Cardiac septum (tissue), 1 donor: Measurements from ENCODE around the gene AHCYL1. TPM values are rescaled to one million over a fixed set of nuclear protein-coding genes. Genes with fewer than 3 reads are reported as not detected.
"Not testable (repeated sequence)": the region's sequence is repeated elsewhere in the genome, so short reads cannot be mapped to it uniquely, and the experiment has no call there.

ENCODE experiments used
- DNase-seq: peaks from one replicate; pipeline ENCODE4 v3.0.0-alpha.2; 2020; ENCODE audit warnings: low spot score
- intact Hi-C: fragments of 100-400 bp; cut with DNase I; formaldehyde crosslinking; loops from one replicate; pipeline ENCODE4 v1.14.0; 2022
- long read RNA-seq: library from polyadenylated mRNA; unstranded; transcript quantifications from one replicate; pipeline ENCODE4 v2.0.0, GENCODE V29; 2021
- total RNA-seq: library from RNA; stranded (reverse); fragmentation: NEBNext Ultra II Directional; extraction: Animal tissue kit (Norgen Biotek cat#: 25700); gene quantifications from one replicate; pipeline ENCODE4 v1.2.1, GENCODE V29; 2021
- donor health status: DM: no; HTN: no; CAD: no.

AHCYL1 gene
- total RNA-seq = 53.6 TPM
- long read RNA-seq, full-length matches to known transcripts = 137 of 176 reads
- long read RNA-seq, partial matches to known transcripts = 13 of 176 reads
- long read RNA-seq, other reads (novel, unspliced or antisense) = 26 of 176 reads

DNA sequence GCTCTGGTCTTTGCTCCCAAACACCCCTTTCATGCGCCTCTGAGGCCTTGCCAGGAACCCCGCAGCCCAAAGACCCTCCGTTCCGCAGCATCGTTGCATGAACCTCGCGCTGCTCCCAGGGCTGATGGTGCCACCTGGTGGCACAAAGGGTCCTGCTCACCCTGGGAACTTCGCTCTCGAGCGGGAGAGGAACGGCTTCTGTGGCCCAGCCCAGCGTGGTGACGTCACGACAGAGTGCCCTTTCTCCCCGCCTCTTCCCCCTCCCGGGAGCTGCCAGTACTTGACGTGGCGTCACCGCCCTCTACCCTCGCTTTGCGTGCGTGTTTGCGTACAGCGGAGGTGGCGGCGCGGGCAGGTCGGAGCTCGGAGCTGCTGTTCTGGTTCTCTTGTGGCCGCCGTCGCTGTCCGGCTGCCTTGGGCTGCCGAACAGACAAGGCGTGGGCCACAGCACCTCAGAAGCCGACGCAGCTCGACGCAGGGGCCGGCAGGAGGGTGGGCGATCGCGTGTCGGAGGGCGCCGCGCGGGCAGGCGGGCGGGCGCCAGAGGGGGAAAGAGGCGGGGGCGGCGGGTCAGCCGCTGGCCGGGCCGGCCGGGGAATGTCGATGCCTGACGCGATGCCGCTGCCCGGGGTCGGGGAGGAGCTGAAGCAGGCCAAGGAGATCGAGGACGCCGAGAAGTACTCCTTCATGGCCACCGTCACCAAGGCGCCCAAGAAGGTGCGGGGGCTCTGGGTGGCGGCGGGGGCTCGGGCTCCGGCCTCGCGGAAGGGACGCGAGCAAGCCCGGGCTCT lies at the start of gene AHCYL1:
AHCYL1 (plus strand) TSS at position 310 of the 791 bp plus-strand sequence; CDS start at position 598, 288 bp downstream.
- intact Hi-C loops = loop anchor here (1.0 to 5.0 kb wide), 6 partner anchors 57 to 437 kb away; partner anchors contain the start of genes CSF1 and GNAI3
- peak; percentile 100 for DNase-seq

GRCh38 chr1:109935451-109935900 lies 49.1 kb upstream of the AHCYL1 start:
- DNase-seq = no peak
- intact Hi-C loops = no loop called here

- intact Hi-C loops = no loop called here
Observed at GRCh38 chr1:109937738-109938137, 46.8 kb upstream of the AHCYL1 start.

GRCh38 chr1:109938556-109938955 lies 46.0 kb upstream of the AHCYL1 start:
- intact Hi-C loops = no loop called here

More at GRCh38 chr1:109937738-109938137, 46.8 kb upstream of the AHCYL1 start:
- no peak for DNase-seq

DNA sequence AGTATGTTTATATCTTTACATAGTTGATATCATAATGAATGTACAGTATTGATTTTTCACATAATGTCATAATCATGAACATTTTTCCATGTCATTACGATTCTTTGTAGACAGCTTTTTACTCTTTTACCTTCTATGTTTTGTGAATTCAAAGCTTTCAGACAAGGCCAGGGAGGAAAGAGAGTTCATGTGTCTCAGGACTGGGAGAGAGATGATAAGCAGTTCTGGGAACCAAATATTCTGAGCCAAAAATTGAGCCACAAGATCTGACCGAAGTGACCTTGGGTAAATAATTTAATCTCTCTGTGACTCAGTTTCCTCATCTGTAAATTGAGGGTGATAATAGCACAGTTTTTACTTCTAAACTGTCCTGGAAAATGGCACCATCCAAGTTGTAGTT lies 42.1 kb upstream of the AHCYL1 start:
- intact Hi-C loops = no loop called here
- no peak for DNase-seq

More at GRCh38 chr1:109938556-109938955, 46.0 kb upstream of the AHCYL1 start:
- DNase-seq = no peak

- intact Hi-C loops = no loop called here
- no peak for DNase-seq
Observed at GRCh38 chr1:109944541-109944940, 40.0 kb upstream of the AHCYL1 start.

DNA sequence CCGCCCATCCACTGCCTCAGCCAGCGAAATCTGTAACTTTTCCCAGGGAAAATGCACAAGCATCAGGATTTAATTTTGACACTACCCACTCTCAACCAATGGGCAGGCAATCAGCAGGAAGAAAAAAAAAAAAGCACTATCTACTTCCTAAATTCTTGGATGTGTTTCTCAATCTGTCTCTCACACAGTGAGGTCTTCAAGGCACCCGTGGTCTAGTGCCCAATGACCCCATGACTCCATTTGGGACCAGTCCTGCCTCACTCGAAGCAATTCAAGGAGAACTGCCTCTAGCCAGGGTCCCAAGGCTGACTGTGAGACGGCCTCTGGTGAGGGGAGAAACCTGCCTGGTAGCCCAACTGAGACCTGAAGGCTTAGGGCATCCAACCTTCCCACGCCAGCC lies 38.1 kb upstream of the AHCYL1 start:
- intact Hi-C loops = no loop called here
- DNase-seq = no peak

DNA sequence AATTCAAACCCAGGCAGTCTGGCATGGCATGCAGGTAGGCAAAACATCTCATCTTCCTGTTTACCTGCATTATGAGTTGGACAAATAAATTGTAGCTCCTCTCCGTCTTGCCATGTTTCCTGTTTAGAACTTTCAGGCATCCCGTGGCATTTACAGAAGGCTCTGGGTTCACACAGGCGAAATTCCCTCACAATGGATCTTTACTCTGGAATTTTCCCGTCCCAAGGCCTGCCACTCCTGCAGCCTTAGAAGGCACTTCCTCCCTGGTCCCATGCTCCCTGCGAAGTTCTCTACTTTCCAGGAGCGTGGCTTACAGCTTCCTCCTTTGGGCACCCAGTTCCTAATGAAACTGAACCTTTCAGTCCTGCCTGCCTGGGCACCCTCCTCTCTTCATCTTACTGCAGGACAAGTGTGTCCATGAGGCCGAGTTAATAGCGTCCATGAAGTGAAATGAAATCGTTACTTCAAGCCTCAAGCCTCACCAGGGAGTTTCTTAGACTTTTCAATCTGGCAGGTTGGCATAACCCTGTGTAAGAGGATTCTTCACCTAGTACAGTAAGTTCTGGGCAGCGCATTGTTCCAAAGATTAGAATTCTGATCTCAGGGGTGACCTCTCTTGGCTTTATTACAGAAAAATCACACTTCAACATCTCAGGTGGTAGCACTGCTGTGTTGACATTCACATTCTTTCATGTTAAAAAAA lies 36.8 kb upstream of the AHCYL1 start:
- intact Hi-C loops = no loop called here
- no peak for DNase-seq

DNA sequence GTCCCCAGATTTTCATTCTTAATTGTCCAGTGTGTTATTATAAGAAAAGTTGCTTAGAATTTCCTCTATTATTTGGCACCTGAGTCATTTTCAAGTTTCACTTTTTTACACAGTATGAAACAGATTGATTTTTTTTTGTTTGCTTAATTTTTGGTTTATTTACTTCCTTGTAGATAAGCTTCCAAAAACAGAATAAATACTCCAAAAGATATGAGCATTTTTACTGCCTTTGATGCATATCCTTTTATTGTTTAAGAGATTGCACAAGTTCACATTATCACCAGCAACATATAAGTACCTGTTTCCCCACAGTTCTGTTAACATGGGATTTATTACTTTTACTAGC lies 36.3 kb upstream of the AHCYL1 start:
- DNase-seq = no peak
- intact Hi-C loops = no loop called here

DNA sequence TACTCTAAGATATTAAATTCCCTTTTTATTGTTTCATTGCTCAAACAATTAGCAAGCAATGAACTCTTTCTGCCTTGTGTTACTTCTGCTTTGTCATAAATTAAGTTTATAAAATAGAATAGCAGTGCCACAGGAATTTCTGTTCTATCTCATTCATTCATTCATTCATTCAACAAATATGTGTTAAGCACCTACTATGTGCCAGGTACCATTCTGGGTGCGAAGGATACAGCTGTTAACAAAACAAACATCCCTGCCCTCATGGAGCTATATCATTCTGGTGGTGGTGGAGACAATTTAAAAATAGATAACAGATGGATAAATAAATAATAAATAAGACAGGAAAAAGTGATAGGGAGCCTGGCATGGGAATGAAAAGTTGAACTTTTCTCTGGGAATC lies 34.5 kb upstream of the AHCYL1 start:
- DNase-seq = no peak
- intact Hi-C loops = no loop called here

GRCh38 chr1:109950509-109950908 lies 34.1 kb upstream of the AHCYL1 start:
- intact Hi-C loops = no loop called here
- no peak for DNase-seq

GRCh38 chr1:109951501-109951900 lies 33.1 kb upstream of the AHCYL1 start:
- DNase-seq, intact Hi-C loops: not testable (repeated sequence)

- intact Hi-C loops = no loop called here
- peak; percentile 83 for DNase-seq
Observed at GRCh38 chr1:109954041-109954512, 30.5 kb upstream of the AHCYL1 start.

GRCh38 chr1:109959632-109959973 lies 25.0 kb upstream of the AHCYL1 start:
- intact Hi-C loops = no loop called here

GRCh38 chr1:109959974-109960744 lies 24.4 kb upstream of the AHCYL1 start:
- no peak for DNase-seq
- intact Hi-C loops = no loop called here

More at GRCh38 chr1:109959632-109959973, 25.0 kb upstream of the AHCYL1 start:
- DNase-seq = no peak

- intact Hi-C loops = no loop called here
- no peak for DNase-seq
Observed at GRCh38 chr1:109960745-109961094, 23.8 kb upstream of the AHCYL1 start.

GRCh38 chr1:109963864-109964263 lies 20.7 kb upstream of the AHCYL1 start:
- intact Hi-C loops = no loop called here
- DNase-seq = no peak

DNA sequence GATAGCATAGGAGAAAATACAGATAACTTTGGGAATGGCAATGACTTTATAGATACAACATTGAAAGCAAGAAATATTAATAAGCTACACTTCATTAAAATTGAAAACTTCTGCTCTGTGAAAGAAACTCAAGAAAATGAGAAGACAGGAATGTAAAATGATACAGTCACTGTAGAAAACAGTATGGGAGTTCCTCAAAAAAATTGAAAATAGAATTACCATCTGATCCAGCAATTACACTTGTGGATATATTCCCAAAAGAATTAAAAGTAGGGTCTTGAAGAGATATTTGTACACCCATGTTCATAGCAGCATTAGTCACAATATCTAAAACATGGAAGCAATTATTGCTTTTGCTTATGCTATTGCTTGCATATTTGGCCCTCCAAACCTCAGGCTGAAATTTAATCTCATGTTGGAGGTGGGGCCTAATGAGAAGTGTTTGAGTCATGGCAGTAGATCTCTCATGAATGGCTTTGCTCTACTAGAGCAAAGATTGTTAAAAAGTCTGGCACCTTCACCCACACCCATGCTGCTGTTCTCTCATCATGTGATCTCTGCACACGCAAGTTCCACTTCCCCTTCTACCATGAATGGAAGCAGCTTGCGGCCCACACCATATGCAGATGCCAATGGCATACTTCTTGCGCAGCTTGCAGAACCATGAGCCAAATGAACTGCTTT lies 15.3 kb upstream of the AHCYL1 start:
- no peak for DNase-seq
- intact Hi-C loops = no loop called here

GRCh38 chr1:109969907-109970306 lies 14.7 kb upstream of the AHCYL1 start:
- no peak for DNase-seq
- intact Hi-C loops = no loop called here
